Measurements from ENCODE around the gene CRTAP. TPM values are rescaled to one million over a fixed set of nuclear protein-coding genes. Genes with fewer than 3 reads are reported as not detected.
"Not testable (repeated sequence)": the region's sequence is repeated elsewhere in the genome, so short reads cannot be mapped to it uniquely, and the experiment has no call there.

Gene CRTAP
- total RNA-seq, result 100 to 1,000 TPM; 164 to 166 TPM
- polyA plus RNA-seq (2013, experiment 1 of 2), result 109 TPM
- 107 TPM for polyA plus RNA-seq (2013, experiment 2 of 2)
- long read RNA-seq, experiment 1, full-length matches to known transcripts, result 8 of 49 reads
- long read RNA-seq, experiment 1, partial matches to known transcripts, result 18 of 49 reads
- long read RNA-seq, experiment 1, other reads (novel, unspliced or antisense), result 23 of 49 reads
- long read RNA-seq, experiment 2, full-length matches to known transcripts, result 244 of 268 reads
- long read RNA-seq, experiment 2, partial matches to known transcripts, result 7 of 268 reads
- long read RNA-seq, experiment 2, other reads (novel, unspliced or antisense), result 17 of 268 reads
- long read RNA-seq, experiment 3, full-length matches to known transcripts, result 196 of 220 reads
- long read RNA-seq, experiment 3, partial matches to known transcripts, result 1 of 220 reads
- long read RNA-seq, experiment 3, other reads (novel, unspliced or antisense), result 23 of 220 reads
- long read RNA-seq, experiment 4, full-length matches to known transcripts, result 2 of 12 reads
- long read RNA-seq, experiment 4, partial matches to known transcripts, result 1 of 12 reads
- long read RNA-seq, experiment 4, other reads (novel, unspliced or antisense), result 9 of 12 reads

DNA sequence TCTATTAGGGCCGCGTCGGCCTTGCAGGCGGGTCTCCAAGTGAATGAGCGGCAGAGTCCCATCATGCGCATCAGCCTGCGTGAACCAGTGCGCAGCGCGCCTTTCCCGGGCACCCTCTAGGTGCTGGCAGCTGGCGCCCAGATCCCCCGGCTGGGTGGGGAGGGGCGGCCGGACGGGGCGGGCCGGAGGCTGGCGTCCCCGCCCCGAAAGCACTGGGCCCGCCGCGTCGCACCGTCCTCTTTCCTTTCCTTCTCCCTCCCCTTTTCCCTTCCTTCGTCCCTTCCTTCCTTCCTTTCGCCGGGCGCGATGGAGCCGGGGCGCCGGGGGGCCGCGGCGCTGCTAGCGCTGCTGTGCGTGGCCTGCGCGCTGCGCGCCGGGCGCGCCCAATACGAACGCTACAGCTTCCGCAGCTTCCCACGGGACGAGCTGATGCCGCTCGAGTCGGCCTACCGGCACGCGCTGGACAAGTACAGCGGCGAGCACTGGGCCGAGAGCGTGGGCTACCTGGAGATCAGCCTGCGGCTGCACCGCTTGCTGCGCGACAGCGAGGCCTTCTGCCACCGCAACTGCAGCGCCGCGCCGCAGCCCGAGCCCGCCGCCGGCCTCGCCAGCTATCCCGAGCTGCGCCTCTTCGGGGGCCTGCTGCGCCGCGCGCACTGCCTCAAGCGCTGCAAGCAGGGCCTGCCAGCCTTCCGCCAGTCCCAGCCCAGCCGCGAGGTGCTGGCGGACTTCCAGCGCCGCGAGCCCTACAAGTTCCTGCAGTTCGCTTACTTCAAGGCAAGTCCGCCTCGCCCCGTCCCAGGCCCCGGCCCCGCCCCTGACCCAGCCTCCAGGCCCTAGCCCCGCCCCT is at the start of gene CRTAP:
Gene CRTAP (plus strand): TSS at position 243 of the 850 bp plus-strand sequence. CDS start 64 bp downstream, at position 307.
- Histone ChIP-seq H3K27ac (ENCODE audit: low read depth, low read length) (peak within 1 kb of the TSS; percentile 82), H3K36me3 (ENCODE audit: control insufficient read depth, insufficient read depth, low read length) (no peaks in the 10 kb centered on the region), H3K9me3 (ENCODE audit: control insufficient read depth, low read length) (peaks cover 13% of the 10 kb centered on the region), H3K4me1 (ENCODE audit: control insufficient read depth, insufficient read depth, low read length) (no peaks in the 10 kb centered on the region), H3K9ac (ENCODE audit: extremely low read depth, low read length, poor library complexity, severe bottlenecking) (peak within 1 kb of the TSS; percentile 69), H3K4me3 (ENCODE audit: low read length) (peak within 1 kb of the TSS; percentile 79), H3K27me3 (ENCODE audit: control insufficient read depth, insufficient read depth, low read length, poor library complexity, severe bottlenecking) (no peaks in the 10 kb centered on the region)
- whole genome bisulfite sequencing, 2 experiments (ENCODE audit: insufficient coverage in 1 of 2, insufficient read length in 1 of 2), result 0% methylated on average over 16 to 98 of the region's 98 CpGs
- Mint-ChIP-seq H3K36me3 (ENCODE audit: low read depth) (peaks cover 6% of the 10 kb centered on the region), H3K4me3 (peak within 1 kb of the TSS; percentile 65), H3K27me3 (ENCODE audit: insufficient read depth) (peaks cover 2% of the 10 kb centered on the region), H3K4me1 (peaks cover 6% of the 10 kb centered on the region), H3K9me3 (peaks cover 4% of the 10 kb centered on the region), H3K27ac (peak within 1 kb of the TSS; percentile 48)
- TF ChIP-seq, protein P1, sequence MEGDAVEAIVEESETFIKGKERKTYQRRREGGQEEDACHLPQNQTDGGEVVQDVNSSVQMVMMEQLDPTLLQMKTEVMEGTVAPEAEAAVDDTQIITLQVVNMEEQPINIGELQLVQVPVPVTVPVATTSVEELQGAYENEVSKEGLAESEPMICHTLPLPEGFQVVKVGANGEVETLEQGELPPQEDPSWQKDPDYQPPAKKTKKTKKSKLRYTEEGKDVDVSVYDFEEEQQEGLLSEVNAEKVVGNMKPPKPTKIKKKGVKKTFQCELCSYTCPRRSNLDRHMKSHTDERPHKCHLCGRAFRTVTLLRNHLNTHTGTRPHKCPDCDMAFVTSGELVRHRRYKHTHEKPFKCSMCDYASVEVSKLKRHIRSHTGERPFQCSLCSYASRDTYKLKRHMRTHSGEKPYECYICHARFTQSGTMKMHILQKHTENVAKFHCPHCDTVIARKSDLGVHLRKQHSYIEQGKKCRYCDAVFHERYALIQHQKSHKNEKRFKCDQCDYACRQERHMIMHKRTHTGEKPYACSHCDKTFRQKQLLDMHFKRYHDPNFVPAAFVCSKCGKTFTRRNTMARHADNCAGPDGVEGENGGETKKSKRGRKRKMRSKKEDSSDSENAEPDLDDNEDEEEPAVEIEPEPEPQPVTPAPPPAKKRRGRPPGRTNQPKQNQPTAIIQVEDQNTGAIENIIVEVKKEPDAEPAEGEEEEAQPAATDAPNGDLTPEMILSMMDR (conservative IDR thresholded peaks at IDR 0.05), result no peak
- DNase-seq, result peak; percentile 98

DNA sequence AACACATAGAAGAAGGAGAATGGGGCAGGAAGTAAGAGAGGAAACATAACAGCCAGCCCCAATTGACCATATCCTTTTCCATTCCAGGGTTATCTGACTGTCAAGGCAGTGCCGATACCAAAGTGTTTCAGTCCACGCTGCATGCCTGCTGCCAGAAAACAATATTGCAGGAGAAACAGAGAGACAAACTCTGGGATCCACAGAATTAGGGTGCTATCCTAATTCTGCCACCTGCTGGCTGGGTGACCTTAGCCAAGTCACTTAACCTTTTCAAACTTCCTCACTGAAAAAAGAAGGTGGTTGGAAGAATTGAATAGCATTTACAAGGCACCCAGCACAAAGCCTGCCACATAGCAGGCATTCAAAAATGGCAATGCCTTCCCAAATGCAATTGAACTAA is 48.9 kb upstream of the CRTAP start:
- H3K4me3 ChIP-seq (ENCODE audit: low read length), result no peak overlapping the region
- Mint-ChIP-seq H3K4me3 (no peak overlapping the region), H3K27ac (no peak overlapping the region), H3K9me3 (no peaks in the 10 kb centered on the region), H3K36me3 (ENCODE audit: low read depth) (peaks cover 30% of the 10 kb centered on the region), H3K4me1 (peaks cover 32% of the 10 kb centered on the region), H3K27me3 (ENCODE audit: insufficient read depth) (no peaks in the 10 kb centered on the region)
- TF ChIP-seq, protein P1 (conservative IDR thresholded peaks at IDR 0.05), result peak; percentile 36
- no peak overlapping the region for H3K27ac ChIP-seq (ENCODE audit: low read depth, low read length)
- 95 to 100% methylated on average over 2 of the region's 2 CpGs for WGBS, 2 experiments (ENCODE audit: insufficient coverage in 1 of 2, insufficient read length in 1 of 2)
- DNase-seq, result peak; percentile 36
- H3K27me3 ChIP-seq (ENCODE audit: control insufficient read depth, insufficient read depth, low read length, poor library complexity, severe bottlenecking), result no peaks in the 10 kb centered on the region
- no peaks in the 10 kb centered on the region for H3K9me3 ChIP-seq (ENCODE audit: control insufficient read depth, low read length)
- H3K36me3 ChIP-seq (ENCODE audit: control insufficient read depth, insufficient read depth, low read length), result peaks cover 29% of the 10 kb centered on the region
- H3K9ac ChIP-seq (ENCODE audit: extremely low read depth, low read length, poor library complexity, severe bottlenecking), result no peak overlapping the region
- H3K4me1 ChIP-seq (ENCODE audit: control insufficient read depth, insufficient read depth, low read length), result peaks cover 10% of the 10 kb centered on the region

DNA sequence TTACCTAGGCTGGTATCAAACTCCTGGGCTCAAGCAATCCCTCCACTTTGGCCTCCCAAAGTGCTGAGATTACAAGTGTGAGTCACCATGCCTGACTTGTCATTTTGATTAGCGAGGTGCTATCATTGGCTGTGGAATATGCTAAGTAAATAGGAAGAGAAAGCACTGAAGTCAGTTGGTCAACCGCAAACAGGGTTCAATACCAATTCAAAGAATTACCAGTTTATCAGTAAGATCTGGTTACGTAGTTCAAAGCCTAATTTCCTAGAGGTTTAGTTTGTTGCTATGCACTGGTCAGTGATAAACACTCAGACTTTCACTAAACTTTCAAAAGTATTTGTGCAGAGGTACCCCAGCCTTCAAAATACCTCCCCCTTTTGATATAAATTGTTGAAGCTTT is 46.3 kb upstream of the CRTAP start:
- H3K27ac ChIP-seq (ENCODE audit: low read depth, low read length), result no peak overlapping the region
- TF ChIP-seq, protein P1 (conservative IDR thresholded peaks at IDR 0.05), result no peak
- no peak overlapping the region for H3K4me3 ChIP-seq (ENCODE audit: low read length)
- no peaks in the 10 kb centered on the region for H3K9me3 Mint-ChIP-seq
- H3K4me1 Mint-ChIP-seq, result peaks cover 32% of the 10 kb centered on the region
- H3K27me3 Mint-ChIP-seq (ENCODE audit: insufficient read depth), result no peaks in the 10 kb centered on the region
- 67 to 78% methylated on average over 3 of the region's 3 CpGs for WGBS, 2 experiments (ENCODE audit: insufficient coverage in 1 of 2, insufficient read length in 1 of 2)
- no peak overlapping the region for H3K27ac Mint-ChIP-seq
- no peak overlapping the region for H3K9ac ChIP-seq (ENCODE audit: extremely low read depth, low read length, poor library complexity, severe bottlenecking)
- peaks cover 10% of the 10 kb centered on the region for H3K4me1 ChIP-seq (ENCODE audit: control insufficient read depth, insufficient read depth, low read length)
- H3K36me3 Mint-ChIP-seq (ENCODE audit: low read depth), result peaks cover 26% of the 10 kb centered on the region
- H3K4me3 Mint-ChIP-seq, result no peak overlapping the region
- peaks cover 27% of the 10 kb centered on the region for H3K36me3 ChIP-seq (ENCODE audit: control insufficient read depth, insufficient read depth, low read length)
- peak; percentile 29 for DNase-seq
- no peaks in the 10 kb centered on the region for H3K9me3 ChIP-seq (ENCODE audit: control insufficient read depth, low read length)
- no peaks in the 10 kb centered on the region for H3K27me3 ChIP-seq (ENCODE audit: control insufficient read depth, insufficient read depth, low read length, poor library complexity, severe bottlenecking)

- H3K27me3 ChIP-seq (ENCODE audit: control insufficient read depth, insufficient read depth, low read length, poor library complexity, severe bottlenecking); H3K9ac ChIP-seq (ENCODE audit: extremely low read depth, low read length, poor library complexity, severe bottlenecking); H3K9me3 ChIP-seq (ENCODE audit: control insufficient read depth, low read length); H3K4me3 ChIP-seq (ENCODE audit: low read length); H3K27ac ChIP-seq (ENCODE audit: low read depth, low read length); DNase-seq; H3K9me3 Mint-ChIP-seq; H3K27me3 Mint-ChIP-seq (ENCODE audit: insufficient read depth); H3K4me3 Mint-ChIP-seq: not testable (repeated sequence)
- Histone ChIP-seq H3K36me3 (ENCODE audit: control insufficient read depth, insufficient read depth, low read length) (peaks cover 26% of the 10 kb centered on the region), H3K4me1 (ENCODE audit: control insufficient read depth, insufficient read depth, low read length) (peaks cover 10% of the 10 kb centered on the region)
- Mint-ChIP-seq H3K36me3 (ENCODE audit: low read depth) (peaks cover 17% of the 10 kb centered on the region), H3K4me1 (peaks cover 34% of the 10 kb centered on the region), H3K27ac (peak overlapping the region; percentile 68)
- WGBS, 2 experiments (ENCODE audit: insufficient coverage in 1 of 2, insufficient read length in 1 of 2), result 87% methylated on average over 3 of the region's 3 CpGs; no CpG with 5 or more reads in 1 of the 2 experiments
These were observed 44.0 kb upstream of the CRTAP start for GRCh38 chr3:33069862-33070261.
